H9 (cell line): ENCODE measurements around the gene SLC4A1. TPM values are rescaled to one million over a fixed set of nuclear protein-coding genes. Genes with fewer than 3 reads are reported as not detected.

Experiments
- DNase-seq: peaks from one replicate; pipeline ENCODE4 v3.0.0-alpha.2; 2017
- H2AFZ ChIP-seq: one replicate; pipeline ENCODE4 v1.6.1; 2013; ENCODE audit warnings: mild to moderate bottlenecking, low read length, control low read depth, moderate library complexity
- H2AK5ac ChIP-seq: 2 replicates; pipeline ENCODE4 v1.6.1; 2013; ENCODE audit warnings: low read length, control low read depth, mixed read lengths; ENCODE audit not compliant: insufficient read length
- H2BK120ac ChIP-seq: one replicate; pipeline ENCODE4 v1.6.1; 2013; ENCODE audit warnings: low read depth, mild to moderate bottlenecking, low read length, control low read depth, inconsistent platforms; ENCODE audit not compliant: poor library complexity, severe bottlenecking
- H2BK12ac ChIP-seq: 2 replicates; pipeline ENCODE4 v1.6.1; 2013; ENCODE audit warnings: low read length, control low read depth, mixed read lengths, low read depth; ENCODE audit not compliant: insufficient read length
- H2BK15ac ChIP-seq: 2 replicates; pipeline ENCODE4 v1.6.1; 2013; ENCODE audit warnings: low read depth, low read length, control low read depth
- H2BK20ac ChIP-seq: one replicate; pipeline ENCODE4 v1.6.1; 2013; ENCODE audit warnings: low read depth, mild to moderate bottlenecking, low read length, control low read depth, inconsistent platforms; ENCODE audit not compliant: poor library complexity, severe bottlenecking
- H2BK5ac ChIP-seq: 2 replicates; pipeline ENCODE4 v1.6.1; 2013; ENCODE audit warnings: low read length, control low read depth, mixed read lengths; ENCODE audit not compliant: insufficient read length
- H3K14ac ChIP-seq: 2 replicates; pipeline ENCODE4 v1.6.1; 2013; ENCODE audit warnings: low read length, control low read depth; ENCODE audit not compliant: insufficient read depth
- H3K18ac ChIP-seq: 2 replicates; pipeline ENCODE4 v1.6.1; 2013; ENCODE audit warnings: low read depth, mild to moderate bottlenecking, mixed read lengths, low read length, control low read depth; ENCODE audit not compliant: insufficient read length
- H3K23ac ChIP-seq: 2 replicates; pipeline ENCODE4 v1.6.1; 2013; ENCODE audit warnings: low read length, control low read depth, mixed read lengths, low read depth; ENCODE audit not compliant: insufficient read length
- H3K23me2 ChIP-seq: 2 replicates; pipeline ENCODE4 v1.6.1; 2013; ENCODE audit warnings: low read depth, mild to moderate bottlenecking, mixed read lengths, low read length, control low read depth; ENCODE audit not compliant: insufficient read length, poor library complexity, severe bottlenecking
- H3K27ac ChIP-seq: 2 replicates; pipeline ENCODE4 v1.5.1; 2013; ENCODE audit warnings: low read length, control low read depth, mixed read lengths, low read depth; ENCODE audit not compliant: insufficient read length
- H3K27me3 ChIP-seq: 2 replicates; pipeline ENCODE4 v1.6.1; 2013; ENCODE audit warnings: low read length, control low read depth, inconsistent platforms; ENCODE audit not compliant: insufficient read depth
- H3K4ac ChIP-seq: 2 replicates; pipeline ENCODE4 v1.6.1; 2013; ENCODE audit warnings: low read depth, mild to moderate bottlenecking, control low read depth, inconsistent platforms, low read length, moderate library complexity
- H3K4me1 ChIP-seq: 2 replicates; pipeline ENCODE4 v1.6.1; 2013; ENCODE audit warnings: low read length, control low read depth, inconsistent platforms; ENCODE audit not compliant: insufficient read depth
- H3K4me2 ChIP-seq: 2 replicates; pipeline ENCODE4 v1.6.1; 2013; ENCODE audit warnings: low read length, control low read depth, mixed read lengths; ENCODE audit not compliant: insufficient read length, insufficient read depth
- H3K56ac ChIP-seq: 2 replicates; pipeline ENCODE4 v1.6.1; 2013; ENCODE audit warnings: low read depth, mild to moderate bottlenecking, mixed read lengths, low read length, control low read depth; ENCODE audit not compliant: insufficient read length
- H3K79me1 ChIP-seq: 2 replicates; pipeline ENCODE4 v1.6.1; 2013; ENCODE audit warnings: low read depth, mild to moderate bottlenecking, moderate library complexity, low read length, control low read depth, inconsistent platforms; ENCODE audit not compliant: insufficient read depth, poor library complexity, severe bottlenecking
- H3K79me2 ChIP-seq: 2 replicates; pipeline ENCODE4 v1.6.1; 2013; ENCODE audit warnings: low read length, control low read depth, inconsistent platforms; ENCODE audit not compliant: insufficient read depth
- H3K9ac ChIP-seq: 2 replicates; pipeline ENCODE4 v1.6.1; 2013; ENCODE audit warnings: low read length, control low read depth, mixed read lengths; ENCODE audit not compliant: insufficient read length; ENCODE audit errors: extremely low read depth
- H3K9me3 ChIP-seq: one replicate; pipeline ENCODE4 v1.6.1; 2013; ENCODE audit warnings: low read depth, low read length, inconsistent platforms; ENCODE audit not compliant: control insufficient read depth
- H3T11ph ChIP-seq: one replicate; pipeline ENCODE4 v1.6.1; 2013; ENCODE audit warnings: mild to moderate bottlenecking, low read length, control low read depth, inconsistent platforms
- H4K20me1 ChIP-seq: one replicate; pipeline ENCODE4 v1.6.1; 2013; ENCODE audit not compliant: control insufficient read depth, insufficient read length, insufficient read depth
- H4K5ac ChIP-seq: 2 replicates; pipeline ENCODE4 v1.6.1; 2013; ENCODE audit warnings: low read depth, mild to moderate bottlenecking, mixed read lengths, low read length, control low read depth; ENCODE audit not compliant: insufficient read length
- H4K8ac ChIP-seq: replicated peaks from 2 replicates; pipeline ENCODE4 v1.6.1; 2013; ENCODE audit warnings: low read length, control low read depth, mixed read lengths, low read depth; ENCODE audit not compliant: insufficient read length
- H4K91ac ChIP-seq: 2 replicates; pipeline ENCODE4 v1.6.1; 2013; ENCODE audit warnings: low read depth, mild to moderate bottlenecking, moderate library complexity, mixed read lengths, low read length, control low read depth; ENCODE audit not compliant: insufficient read length
- H3K27ac Mint-ChIP-seq, 3 experiments: 2 replicates in 2 of 3; 3 replicates in 1 of 3; pipeline ENCODE4 v1.8.0; 2020 to 2021; ENCODE audit warnings: mixed read lengths in 3 of 3, mild to moderate bottlenecking in 1 of 3, moderate library complexity in 1 of 3
- H3K27me3 Mint-ChIP-seq: 2 replicates; pipeline ENCODE4 v1.8.0; 2021; ENCODE audit warnings: low read depth, mild to moderate bottlenecking, moderate library complexity, mixed read lengths
- H3K36me3 Mint-ChIP-seq, 3 experiments: 2 replicates in 2 of 3; 3 replicates in 1 of 3; pipeline ENCODE4 v1.8.0; 2020 to 2021; ENCODE audit warnings: low read depth in 3 of 3, mixed read lengths in 3 of 3; ENCODE audit not compliant: insufficient read depth in 1 of 3
- H3K4me1 Mint-ChIP-seq, 2 experiments: 2 replicates each; pipeline ENCODE4 v1.8.0; 2020; ENCODE audit warnings: mixed read lengths in 2 of 2
- H3K4me3 Mint-ChIP-seq, 2 experiments: 2 replicates in 1 of 2; 3 replicates in 1 of 2; pipeline ENCODE4 v1.8.0; 2020 to 2021; ENCODE audit warnings: mild to moderate bottlenecking in 2 of 2, mixed read lengths in 2 of 2, moderate library complexity in 1 of 2
- H3K9me3 Mint-ChIP-seq, 2 experiments: 2 replicates in 1 of 2; 3 replicates in 1 of 2; pipeline ENCODE4 v1.8.0; 2020; ENCODE audit warnings: mild to moderate bottlenecking in 2 of 2, mixed read lengths in 2 of 2, moderate library complexity in 1 of 2
- CTCF ChIP-seq: fragments of 200-600 bp; sonication (generic); conservative IDR thresholded peaks from 3 replicates; pipeline ENCODE4 v1.8.0; 2021; ENCODE audit warnings: antibody characterized with exemption, mild to moderate bottlenecking
- WGBS: extraction: QIAGEN DNeasy Blood & Tissue Kit; methylation state at CpG from one replicate; pipeline ENCODE4 v1.1.7; 2013; ENCODE audit warnings: missing lambda C conversion rate, low lambda C conversion rate, mixed read lengths; ENCODE audit not compliant: insufficient read length; ENCODE audit errors: extremely low coverage; 5-methylcytosine and 5-hydroxymethylcytosine counted together
- total RNA-seq: library from RNA; stranded (reverse); gene quantifications from 2 replicates; pipeline ENCODE4 v1.2.1, GENCODE V29; 2021

Gene SLC4A1
- total RNA-seq, 1 experiment from 2014 or later, result not detected

- no peaks in the 10 kb centered on the region for H3K23me2 ChIP-seq
These were observed 61.1 kb downstream of the SLC4A1 start for GRCh38 chr17:44206825-44207155.

More at GRCh38 chr17:44206825-44207155, 61.1 kb downstream of the SLC4A1 start:
- no peaks in the 10 kb centered on the region for H3K79me1 ChIP-seq
- H3K27me3 ChIP-seq, result no peaks in the 10 kb centered on the region
- no peak overlapping the region for H2BK5ac ChIP-seq
- H3T11ph ChIP-seq, result no peak overlapping the region
- no peak for TF ChIP-seq CTCF
- H3K23ac ChIP-seq, result no peak overlapping the region
- H2AK5ac ChIP-seq, result no peak overlapping the region
- H3K4ac ChIP-seq, result no peak overlapping the region
- H2AFZ ChIP-seq, result no peak overlapping the region
- H3K36me3 Mint-ChIP-seq, result peaks cover 23 to 57% (median 40%) of the 10 kb centered on the region in 3 experiments
- no peak overlapping the region for H2BK20ac ChIP-seq
- H3K4me1 Mint-ChIP-seq, result peaks cover 16 to 35% of the 10 kb centered on the region in 2 experiments
- no peak overlapping the region for H3K4me2 ChIP-seq
- no peaks in the 10 kb centered on the region; the same call in 1 of the 2 replicates for H3K27me3 Mint-ChIP-seq
- no peaks in the 10 kb centered on the region for H3K79me2 ChIP-seq
- no CpG with 5 or more reads among the region's 6 CpGs for WGBS
- no peak overlapping the region for H2BK120ac ChIP-seq
- no peak overlapping the region for H3K56ac ChIP-seq
- no peaks in the 10 kb centered on the region for H3K9me3 Mint-ChIP-seq
- no peak overlapping the region for H3K9ac ChIP-seq
- H2BK12ac ChIP-seq, result no peak overlapping the region
- H4K5ac ChIP-seq, result no peak overlapping the region
- no peak overlapping the region for H3K18ac ChIP-seq
- no peak overlapping the region for H3K27ac ChIP-seq
- no peak overlapping the region for H2BK15ac ChIP-seq
- no peak overlapping the region for H3K4me3 Mint-ChIP-seq
- H4K91ac ChIP-seq, result no peak overlapping the region
- H3K14ac ChIP-seq, result no peak overlapping the region
- H4K8ac ChIP-seq, result no peak overlapping the region
- no peak for DNase-seq
- no peaks in the 10 kb centered on the region for H3K4me1 ChIP-seq
- H3K9me3 ChIP-seq, result no peaks in the 10 kb centered on the region
- no peak overlapping the region for H3K27ac Mint-ChIP-seq
- H4K20me1 ChIP-seq, result no peaks in the 10 kb centered on the region
